A673 (cell line): ENCODE data around the gene BHLHE23. TPM values are rescaled to one million over a fixed set of nuclear protein-coding genes. Genes with fewer than 3 reads are reported as not detected.

ENCODE experiments used
- BruUV-seq: library from RNA; stranded (reverse); fragments of 400-500 nt; replicated peaks from 2 replicates; lab custom pipeline; 2021; lab: Mats Ljungman, UMichigan
- CTCF ChIA-PET: fragments of 300-600 bp; sonication (Branson Sonifier 250); formaldehyde crosslinking; loops from one replicate; lab custom pipeline; 2022; ENCODE audit warnings: antibody characterized with exemption; lab: Charles Lee
- POLR2A ChIA-PET: fragments of 300-600 bp; sonication (Branson Sonifier 250); formaldehyde crosslinking; loops from one replicate; lab custom pipeline; 2022; ENCODE audit warnings: antibody characterized with exemption; ENCODE audit not compliant: low non-redundant PET; lab: Charles Lee
- DNase-seq: peaks from one replicate; pipeline ENCODE4 v3.0.0-alpha.2; 2015; ENCODE audit warnings: low spot score
- H3K27ac ChIP-seq: fragments of 200-600 bp; sonication (generic); 2 replicates; pipeline ENCODE4 v1.5.1; 2016; ENCODE audit warnings: mixed run types, low read depth, mild to moderate bottlenecking, mixed read lengths, antibody characterized with exemption, low read length; ENCODE audit not compliant: poor library complexity, severe bottlenecking
- H3K27me3 ChIP-seq: fragments of 200-600 bp; sonication (generic); replicated peaks from 2 replicates; pipeline ENCODE4 v1.6.1; 2017; ENCODE audit warnings: mixed run types, low read depth, mild to moderate bottlenecking, mixed read lengths, antibody characterized with exemption, low read length; ENCODE audit not compliant: insufficient read depth, poor library complexity
- H3K36me3 ChIP-seq: fragments of 200-600 bp; sonication (generic); 2 replicates; pipeline ENCODE4 v1.6.1; 2016; ENCODE audit warnings: mixed run types, mild to moderate bottlenecking, mixed read lengths, antibody characterized with exemption, low read length; ENCODE audit not compliant: insufficient read depth, poor library complexity, severe bottlenecking
- H3K4me1 ChIP-seq: fragments of 200-600 bp; sonication (generic); 2 replicates; pipeline ENCODE4 v1.6.1; 2017; ENCODE audit warnings: mixed run types, mild to moderate bottlenecking, mixed read lengths, antibody characterized with exemption, low read length; ENCODE audit not compliant: insufficient read depth, poor library complexity, severe bottlenecking
- H3K4me3 ChIP-seq: fragments of 200-600 bp; sonication (generic); 2 replicates; pipeline ENCODE4 v1.5.1; 2016; ENCODE audit warnings: low read depth, mixed run types, mild to moderate bottlenecking, mixed read lengths, low read length; ENCODE audit not compliant: poor library complexity, severe bottlenecking
- H3K9me3 ChIP-seq: fragments of 200-600 bp; sonication (generic); 2 replicates; pipeline ENCODE4 v1.6.1; 2016; ENCODE audit warnings: mixed run types, low read depth, mild to moderate bottlenecking, mixed read lengths, antibody characterized with exemption, low read length; ENCODE audit not compliant: poor library complexity, severe bottlenecking
- CTCF ChIP-seq: fragments of 300-800, 200-600 bp; sonication (generic); conservative IDR thresholded peaks from 2 replicates; pipeline ENCODE4 v1.5.1; 2017; ENCODE audit warnings: low read depth, mild to moderate bottlenecking, antibody characterized with exemption, low read length, moderate library complexity, mixed read lengths
- EZH2 ChIP-seq: fragments of 200-600 bp; sonication (generic); IDR thresholded peaks from 2 replicates; pipeline ENCODE4 v1.6.1; 2017; ENCODE audit warnings: borderline replicate concordance, low read depth, mild to moderate bottlenecking, mixed read lengths, antibody characterized with exemption, low read length; ENCODE audit not compliant: poor library complexity, severe bottlenecking
- intact Hi-C: fragments of 100-400 bp; cut with micrococcal nuclease; formaldehyde crosslinking; loops from one replicate; pipeline ENCODE4 v1.10.0; 2022; ENCODE audit not compliant: unreplicated experiment
- total RNA-seq: library from RNA; stranded (reverse); gene quantifications from 2 replicates; pipeline ENCODE4 v1.2.3, GENCODE V29; 2021

BHLHE23 gene
- total RNA-seq, 1 experiment from 2014 or later, result not detected

GRCh38 chr20:62983210-62983609 lies 23.6 kb downstream of the BHLHE23 start:
- Histone ChIP-seq H3K9me3 (no peaks in the 10 kb centered on the region), H3K36me3 (no peaks in the 10 kb centered on the region), H3K27me3 (peaks cover 24% of the 10 kb centered on the region), H3K4me3 (no peak overlapping the region), H3K4me1 (peaks cover 16% of the 10 kb centered on the region), H3K27ac (no peak overlapping the region)
- DNase-seq, result no peak
- TF ChIP-seq CTCF (no peak), EZH2 (no peak)
- intact Hi-C loops, result no loop called here
- ChIA-PET CTCF (no interaction called here), POLR2A (no interaction called here)
- no TSS peak for BruUV-seq

- Histone ChIP-seq H3K9me3 (no peaks in the 10 kb centered on the region), H3K27me3 (peaks cover 24% of the 10 kb centered on the region), H3K4me3 (no peak overlapping the region), H3K27ac (no peak overlapping the region), H3K36me3 (no peaks in the 10 kb centered on the region), H3K4me1 (peaks cover 16% of the 10 kb centered on the region)
- POLR2A ChIA-PET, result no interaction called here
- DNase-seq, result no peak
- CTCF ChIA-PET, result no interaction called here
- TF ChIP-seq EZH2 (no peak), CTCF (no peak)
- intact Hi-C loops, result no loop called here
- BruUV-seq, result no TSS peak
Observed at GRCh38 chr20:62982124-62983075, 24.4 kb downstream of the BHLHE23 start.

- TF ChIP-seq EZH2, result no peak
- no peak for TF ChIP-seq CTCF
- POLR2A ChIA-PET, result no interaction called here
- Histone ChIP-seq H3K27ac (no peak overlapping the region), H3K27me3 (peaks cover 30% of the 10 kb centered on the region), H3K9me3 (no peaks in the 10 kb centered on the region), H3K4me1 (peaks cover 16% of the 10 kb centered on the region), H3K4me3 (peak overlapping the region; percentile 6), H3K36me3 (no peaks in the 10 kb centered on the region)
- peak; percentile 75 for DNase-seq
- intact Hi-C loops, result no loop called here
- BruUV-seq, result no TSS peak
- CTCF ChIA-PET, result interaction anchor here (0.7 to 1.5 kb wide), 3 partner anchors 8 to 397 kb away, joined by 3 to 5 read pairs (median 3); no protein-coding TSS in a partner anchor
Observed at GRCh38 chr20:62980970-62981369, 25.8 kb downstream of the BHLHE23 start.
